IPS-18a (cell line): ENCODE results near the gene NR1D2.
"Not testable (repeated sequence)": the region's sequence is repeated elsewhere in the genome, so short reads cannot be mapped to it uniquely, and the experiment has no call there.

Experiments used
- H3K27ac ChIP-seq: one replicate; pipeline ENCODE4 v1.5.1; 2013; ENCODE audit warnings: low read length
- H3K27me3 ChIP-seq: one replicate; pipeline ENCODE4 v1.6.1; 2013; ENCODE audit warnings: mild to moderate bottlenecking, low read length; ENCODE audit not compliant: control insufficient read depth, insufficient read depth
- H3K36me3 ChIP-seq: one replicate; pipeline ENCODE4 v1.6.1; 2013; ENCODE audit warnings: low read depth, low read length; ENCODE audit not compliant: control insufficient read depth
- H3K4me1 ChIP-seq: one replicate; pipeline ENCODE4 v1.6.1; 2013; ENCODE audit warnings: low read depth, low read length; ENCODE audit not compliant: control insufficient read depth
- H3K4me3 ChIP-seq: one replicate; pipeline ENCODE4 v1.5.1; 2013; ENCODE audit warnings: low read length
- H3K9ac ChIP-seq: one replicate; pipeline ENCODE4 v1.6.1; 2013; ENCODE audit warnings: mild to moderate bottlenecking, low read length, moderate library complexity
- H3K9me3 ChIP-seq: one replicate; pipeline ENCODE4 v1.6.1; 2013; ENCODE audit warnings: low read depth, low read length; ENCODE audit not compliant: control insufficient read depth

Gene NR1D2

GRCh38 chr3:24012589-24013269, 67.6 kb downstream of the NR1D2 start:
- Histone ChIP-seq H3K36me3 (no peaks in the 10 kb centered on the region), H3K4me3 (no peak overlapping the region), H3K4me1 (no peaks in the 10 kb centered on the region), H3K9me3 (no peaks in the 10 kb centered on the region), H3K27ac (no peak overlapping the region), H3K9ac (no peak overlapping the region), H3K27me3 (no peaks in the 10 kb centered on the region)

- no peaks in the 10 kb centered on the region for H3K9me3 ChIP-seq
- H3K4me1 ChIP-seq, result no peaks in the 10 kb centered on the region
- H3K27me3 ChIP-seq, result no peaks in the 10 kb centered on the region
- H3K36me3 ChIP-seq, result no peaks in the 10 kb centered on the region
- H3K27ac ChIP-seq, result no peak overlapping the region
- no peak overlapping the region for H3K4me3 ChIP-seq
- no peak overlapping the region for H3K9ac ChIP-seq
These were observed 72.2 kb downstream of the NR1D2 start for GRCh38 chr3:24017305-24017704.

- no peaks in the 10 kb centered on the region for H3K36me3 ChIP-seq
- H3K27ac ChIP-seq, result no peak overlapping the region
These were observed 73.9 kb downstream of the NR1D2 start for GRCh38 chr3:24018784-24019570.

GRCh38 chr3:24019585-24019984, 74.5 kb downstream of the NR1D2 start:
- Histone ChIP-seq H3K9ac (no peak overlapping the region), H3K9me3 (no peaks in the 10 kb centered on the region), H3K36me3 (no peaks in the 10 kb centered on the region), H3K4me3 (no peak overlapping the region), H3K27ac (no peak overlapping the region), H3K4me1 (no peaks in the 10 kb centered on the region), H3K27me3 (no peaks in the 10 kb centered on the region)

More at GRCh38 chr3:24018784-24019570, 73.9 kb downstream of the NR1D2 start:
- Histone ChIP-seq H3K27me3 (no peaks in the 10 kb centered on the region), H3K4me1 (no peaks in the 10 kb centered on the region), H3K9me3 (no peaks in the 10 kb centered on the region), H3K4me3 (no peak overlapping the region), H3K9ac (no peak overlapping the region)

- Histone ChIP-seq H3K4me1 (no peaks in the 10 kb centered on the region), H3K27ac (no peak overlapping the region), H3K9me3 (no peaks in the 10 kb centered on the region), H3K4me3 (no peak overlapping the region), H3K27me3 (no peaks in the 10 kb centered on the region), H3K36me3 (no peaks in the 10 kb centered on the region), H3K9ac (no peak overlapping the region)
These were observed 75.1 kb downstream of the NR1D2 start for GRCh38 chr3:24020036-24020691.

GRCh38 chr3:24023197-24023596, 78.1 kb downstream of the NR1D2 start:
- no peak overlapping the region for H3K27ac ChIP-seq
- H3K9ac ChIP-seq, result no peak overlapping the region

GRCh38 chr3:24025805-24026204, 80.7 kb downstream of the NR1D2 start:
- H3K4me3 ChIP-seq, result no peak overlapping the region
- no peaks in the 10 kb centered on the region for H3K36me3 ChIP-seq
- H3K9me3 ChIP-seq, result no peaks in the 10 kb centered on the region
- H3K9ac ChIP-seq, result no peak overlapping the region
- H3K27ac ChIP-seq, result no peak overlapping the region
- H3K4me1 ChIP-seq, result no peaks in the 10 kb centered on the region
- H3K27me3 ChIP-seq, result no peaks in the 10 kb centered on the region

More at GRCh38 chr3:24023197-24023596, 78.1 kb downstream of the NR1D2 start:
- Histone ChIP-seq H3K4me1 (no peaks in the 10 kb centered on the region), H3K4me3 (no peak overlapping the region), H3K9me3 (no peaks in the 10 kb centered on the region), H3K36me3 (no peaks in the 10 kb centered on the region), H3K27me3 (no peaks in the 10 kb centered on the region)

GRCh38 chr3:24026665-24027064, 81.6 kb downstream of the NR1D2 start:
- H3K27me3 ChIP-seq, H3K4me3 ChIP-seq, H3K4me1 ChIP-seq, H3K9ac ChIP-seq, H3K9me3 ChIP-seq, H3K36me3 ChIP-seq, H3K27ac ChIP-seq: not testable (repeated sequence)

GRCh38 chr3:24027946-24028345, 82.9 kb downstream of the NR1D2 start:
- H3K27ac ChIP-seq, result no peak overlapping the region
- no peaks in the 10 kb centered on the region for H3K4me1 ChIP-seq
- no peaks in the 10 kb centered on the region for H3K27me3 ChIP-seq
- no peaks in the 10 kb centered on the region for H3K36me3 ChIP-seq
- no peaks in the 10 kb centered on the region for H3K9me3 ChIP-seq
- no peak overlapping the region for H3K4me3 ChIP-seq
- H3K9ac ChIP-seq, result no peak overlapping the region
